ENCODE measurements around the gene NELL1.

DNA sequence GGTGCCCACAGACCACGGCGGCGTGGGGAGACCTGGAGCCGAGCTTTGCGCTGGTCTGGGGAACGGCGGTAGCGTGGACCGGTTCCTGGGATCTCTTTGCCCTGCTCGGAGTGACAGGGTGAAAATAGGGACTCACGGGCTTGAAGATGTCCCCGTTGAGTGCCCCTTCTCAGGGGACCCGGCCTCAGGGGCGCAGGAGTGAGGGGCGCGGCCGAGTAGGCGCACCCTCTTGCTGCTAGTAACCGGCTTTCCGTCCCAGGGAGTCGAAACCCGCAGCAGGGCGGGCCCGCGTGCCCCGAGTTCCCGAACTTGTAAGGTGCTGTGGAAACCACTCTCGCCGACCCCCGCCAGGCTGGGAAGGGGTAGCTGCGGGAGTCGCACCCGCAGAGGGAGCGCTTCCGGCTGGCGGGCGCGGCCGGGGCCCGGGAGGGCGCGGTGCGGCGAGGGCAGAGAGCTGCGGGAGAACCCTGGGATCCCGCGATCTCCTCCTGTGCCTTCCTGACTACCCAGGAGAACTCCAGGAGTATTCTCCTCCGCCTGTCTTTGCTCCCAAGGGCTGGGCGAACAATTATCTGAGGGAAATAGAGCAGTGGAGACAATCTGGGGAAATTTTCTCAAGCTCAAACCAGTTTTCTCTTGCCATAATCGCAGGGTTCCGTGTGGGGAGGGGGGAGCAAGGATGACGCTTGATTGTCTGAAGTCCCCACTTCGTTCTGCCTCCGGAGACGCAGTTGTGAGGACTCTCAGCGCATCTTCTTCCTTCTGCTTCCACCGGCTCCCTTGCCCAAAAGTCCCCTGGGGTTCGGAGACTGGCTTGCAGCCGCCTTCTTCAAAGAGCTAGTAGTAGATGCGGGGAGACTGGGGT, 666 bp downstream of the NELL1 start:
- no peak for TF ChIP-seq CTCF (IDR thresholded peaks at IDR 0.05)
- TF ChIP-seq, protein P1, sequence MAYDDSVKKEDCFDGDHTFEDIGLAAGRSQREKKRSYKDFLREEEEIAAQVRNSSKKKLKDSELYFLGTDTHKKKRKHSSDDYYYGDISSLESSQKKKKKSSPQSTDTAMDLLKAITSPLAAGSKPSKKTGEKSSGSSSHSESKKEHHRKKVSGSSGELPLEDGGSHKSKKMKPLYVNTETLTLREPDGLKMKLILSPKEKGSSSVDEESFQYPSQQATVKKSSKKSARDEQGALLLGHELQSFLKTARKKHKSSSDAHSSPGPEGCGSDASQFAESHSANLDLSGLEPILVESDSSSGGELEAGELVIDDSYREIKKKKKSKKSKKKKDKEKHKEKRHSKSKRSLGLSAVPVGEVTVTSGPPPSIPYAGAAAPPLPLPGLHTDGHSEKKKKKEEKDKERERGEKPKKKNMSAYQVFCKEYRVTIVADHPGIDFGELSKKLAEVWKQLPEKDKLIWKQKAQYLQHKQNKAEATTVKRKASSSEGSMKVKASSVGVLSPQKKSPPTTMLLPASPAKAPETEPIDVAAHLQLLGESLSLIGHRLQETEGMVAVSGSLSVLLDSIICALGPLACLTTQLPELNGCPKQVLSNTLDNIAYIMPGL (CRISPR knock-in tag; IDR thresholded peaks at IDR 0.05; ENCODE audit: borderline replicate concordance) = no peak
- TF ChIP-seq, protein P2, sequence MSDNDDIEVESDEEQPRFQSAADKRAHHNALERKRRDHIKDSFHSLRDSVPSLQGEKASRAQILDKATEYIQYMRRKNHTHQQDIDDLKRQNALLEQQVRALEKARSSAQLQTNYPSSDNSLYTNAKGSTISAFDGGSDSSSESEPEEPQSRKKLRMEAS (IDR thresholded peaks at IDR 0.05) = no peak
- TF ChIP-seq GATA3 (IDR thresholded peaks at IDR 0.05; ENCODE audit: borderline replicate concordance) = no peak

All from A549 (cell line).